Activated T-cell treated with anti-CD3 and anti-CD28 coated beads, Interleukin-2, amount 50 U/mL, for 72 hours (primary cell): ENCODE results near the gene GRP. TPM values are rescaled to one million over a fixed set of nuclear protein-coding genes. Genes with fewer than 3 reads are reported as not detected.

Experiments
- ATAC-seq, 2 donors: fragments of 150-1000 bp; cut with Tn5 transposase; replicated peaks in 1 of 2; 2 replicates each; pipeline ENCODE4 v1.10.0; 2021; ENCODE audit warnings: moderate library complexity in 2 of 2, mild to moderate bottlenecking in 1 of 2
- DNase-seq, 2 donors: peaks; one replicate each; pipeline ENCODE4 v3.0.0; 2021 to 2022; ENCODE audit warnings: mixed read lengths in 1 of 2
- H3K27ac Mint-ChIP-seq: one replicate; pipeline ENCODE4 v1.8.0; 2022; ENCODE audit warnings: mild to moderate bottlenecking, moderate library complexity, mixed read lengths
- H3K27me3 Mint-ChIP-seq: one replicate; pipeline ENCODE4 v1.8.0; 2022; ENCODE audit warnings: low read depth, mixed read lengths
- H3K36me3 Mint-ChIP-seq, 2 donors: one replicate each; pipeline ENCODE4 v1.8.0; 2022; ENCODE audit warnings: mixed read lengths in 2 of 2, mild to moderate bottlenecking in 1 of 2; ENCODE audit not compliant: insufficient read depth in 2 of 2
- H3K4me1 Mint-ChIP-seq: one replicate; pipeline ENCODE4 v1.8.0; 2022; ENCODE audit warnings: low read depth, mixed read lengths
- H3K4me3 Mint-ChIP-seq, 2 donors: one replicate each; pipeline ENCODE4 v1.8.0; 2022; ENCODE audit warnings: mild to moderate bottlenecking in 2 of 2, mixed read lengths in 2 of 2, moderate library complexity in 2 of 2
- H3K9me3 Mint-ChIP-seq, 2 donors: one replicate each; pipeline ENCODE4 v1.8.0; 2022; ENCODE audit warnings: mixed read lengths in 2 of 2
- total RNA-seq, 2 donors: library from RNA; stranded (reverse); gene quantifications; one replicate each; pipeline ENCODE4 v1.2.3, GENCODE V29; 2022

The GRP gene
- total RNA-seq, 2 donors from 2014 or later = not detected

- H3K27me3 Mint-ChIP-seq = peaks cover 80% of the 10 kb centered on the region
- no peaks in the 10 kb centered on the region for H3K36me3 Mint-ChIP-seq
- peak overlapping the region; percentile 76 to 82 for H3K4me3 Mint-ChIP-seq
- ATAC-seq (peak; percentile 62 to 77), DNase-seq (peak; percentile 58 to 62)
- H3K27ac Mint-ChIP-seq = no peak overlapping the region
- H3K4me1 Mint-ChIP-seq = peaks cover 51% of the 10 kb centered on the region
- H3K9me3 Mint-ChIP-seq = no peaks in the 10 kb centered on the region
Measured at GRCh38 chr18:59265246-59265973, 45.5 kb downstream of the GRP start.

- no peaks in the 10 kb centered on the region for H3K9me3 Mint-ChIP-seq
- H3K4me3 Mint-ChIP-seq = peak overlapping the region; percentile 76 to 82
- no peak for DNase-seq
- H3K36me3 Mint-ChIP-seq = no peaks in the 10 kb centered on the region
- H3K4me1 Mint-ChIP-seq = peaks cover 51% of the 10 kb centered on the region
- peaks cover 80% of the 10 kb centered on the region for H3K27me3 Mint-ChIP-seq
- no peak for ATAC-seq
- no peak overlapping the region for H3K27ac Mint-ChIP-seq
Measured at GRCh38 chr18:59265974-59266369, 46.0 kb downstream of the GRP start.

DNA sequence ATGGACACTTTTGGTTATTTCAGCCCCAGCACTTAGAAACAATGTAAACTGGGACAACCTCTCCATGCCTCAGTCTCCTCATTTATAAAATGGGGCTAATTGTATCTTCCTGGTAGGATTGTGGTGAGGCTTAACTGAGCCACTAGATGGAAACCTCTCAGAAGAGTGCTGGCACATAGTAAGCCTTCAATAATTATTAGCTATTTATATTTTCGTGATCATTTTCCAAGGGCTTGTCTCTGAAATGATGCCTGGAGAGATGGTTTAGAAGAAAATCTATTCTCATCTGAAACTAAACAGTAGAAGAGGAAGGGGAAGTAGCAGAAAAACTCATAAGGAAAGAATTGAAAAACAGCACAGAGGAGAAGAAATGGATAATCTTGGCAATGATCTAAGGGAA is 46.5 kb downstream of the GRP start:
- Mint-ChIP-seq H3K9me3 (no peaks in the 10 kb centered on the region), H3K4me3 (peak overlapping the region; percentile 76 to 82), H3K27me3 (peaks cover 82% of the 10 kb centered on the region), H3K4me1 (peaks cover 51% of the 10 kb centered on the region), H3K36me3 (no peaks in the 10 kb centered on the region), H3K27ac (no peak overlapping the region)
- ATAC-seq (no peak), DNase-seq (no peak)

DNA sequence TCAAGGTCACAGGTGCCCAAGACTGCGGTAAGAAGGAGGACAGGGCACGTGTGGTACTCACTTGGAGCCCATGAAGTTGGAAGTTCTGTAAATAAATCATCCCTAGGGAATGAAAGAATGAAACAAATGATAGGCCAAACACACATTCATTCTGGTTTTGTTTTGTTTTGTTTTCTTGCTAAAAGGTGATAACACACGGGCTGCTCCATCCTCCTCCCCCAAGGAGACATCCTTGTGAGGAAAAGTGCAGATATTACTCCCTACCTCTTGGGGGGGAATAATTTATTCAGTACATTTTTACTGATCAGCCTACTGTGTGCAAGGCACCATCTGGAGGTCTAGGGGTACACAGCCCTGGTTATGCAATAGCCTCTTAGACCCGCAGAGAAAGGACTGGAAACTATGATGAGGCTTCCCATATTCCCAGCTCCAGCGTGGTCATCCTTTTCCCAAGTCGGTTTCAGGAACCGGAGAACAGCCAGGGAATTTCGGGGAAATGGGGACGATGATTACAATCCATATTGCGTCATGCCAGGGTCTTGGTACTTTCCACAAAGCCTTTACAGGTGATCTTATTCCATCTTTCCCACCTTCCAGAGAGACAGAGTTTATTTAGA is 47.0 kb downstream of the GRP start:
- H3K27me3 Mint-ChIP-seq = peaks cover 85% of the 10 kb centered on the region
- H3K4me1 Mint-ChIP-seq = peaks cover 56% of the 10 kb centered on the region
- no peaks in the 10 kb centered on the region for H3K36me3 Mint-ChIP-seq
- no peak overlapping the region for H3K27ac Mint-ChIP-seq
- DNase-seq (no peak), ATAC-seq (no peak)
- H3K9me3 Mint-ChIP-seq = no peaks in the 10 kb centered on the region
- no peak overlapping the region for H3K4me3 Mint-ChIP-seq

DNA sequence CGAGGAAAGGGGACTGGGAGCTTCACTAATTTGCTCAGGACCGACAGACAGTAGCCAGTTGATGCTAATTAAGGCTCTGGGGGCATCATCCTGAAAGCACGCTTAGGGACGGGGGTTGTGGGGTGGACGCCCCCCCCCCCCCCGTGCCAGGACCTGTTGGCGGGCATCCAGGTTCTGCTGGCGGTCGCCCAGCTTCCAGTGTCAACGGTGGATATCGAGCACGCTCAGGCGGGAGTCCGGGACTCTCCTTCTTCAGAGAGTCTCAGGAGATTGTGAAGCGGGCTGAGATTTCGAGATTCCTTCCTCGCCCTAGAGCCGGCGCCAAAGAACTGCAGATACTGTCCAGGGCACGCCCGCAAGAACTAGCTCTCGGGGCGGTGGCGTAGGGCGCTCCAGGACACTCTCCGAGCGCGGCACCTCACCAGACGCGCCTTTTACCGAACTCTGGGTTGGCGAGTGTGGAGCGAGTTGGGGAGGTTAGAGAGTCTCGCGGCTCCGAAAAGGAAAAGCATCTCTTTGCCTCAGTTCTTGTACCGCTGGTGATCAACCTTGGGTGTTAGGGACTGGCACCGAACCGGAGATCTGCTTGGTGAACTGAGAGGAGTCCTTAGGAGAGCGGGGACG is 47.7 kb downstream of the GRP start:
- no peak overlapping the region for H3K27ac Mint-ChIP-seq
- no peaks in the 10 kb centered on the region for H3K36me3 Mint-ChIP-seq
- no peak for DNase-seq
- peaks cover 81% of the 10 kb centered on the region for H3K27me3 Mint-ChIP-seq
- peak overlapping the region; percentile 61 to 72 for H3K4me3 Mint-ChIP-seq
- H3K4me1 Mint-ChIP-seq = peaks cover 58% of the 10 kb centered on the region
- no peaks in the 10 kb centered on the region for H3K9me3 Mint-ChIP-seq
- ATAC-seq = no peak

- no peaks in the 10 kb centered on the region for H3K36me3 Mint-ChIP-seq
- peak overlapping the region; percentile 61 to 72 for H3K4me3 Mint-ChIP-seq
- peaks cover 75% of the 10 kb centered on the region for H3K27me3 Mint-ChIP-seq
- peaks cover 58% of the 10 kb centered on the region for H3K4me1 Mint-ChIP-seq
- DNase-seq = no peak
- no peak overlapping the region for H3K27ac Mint-ChIP-seq
- no peak for ATAC-seq
- no peaks in the 10 kb centered on the region for H3K9me3 Mint-ChIP-seq
Measured at GRCh38 chr18:59268127-59268720, 48.3 kb downstream of the GRP start.

DNA sequence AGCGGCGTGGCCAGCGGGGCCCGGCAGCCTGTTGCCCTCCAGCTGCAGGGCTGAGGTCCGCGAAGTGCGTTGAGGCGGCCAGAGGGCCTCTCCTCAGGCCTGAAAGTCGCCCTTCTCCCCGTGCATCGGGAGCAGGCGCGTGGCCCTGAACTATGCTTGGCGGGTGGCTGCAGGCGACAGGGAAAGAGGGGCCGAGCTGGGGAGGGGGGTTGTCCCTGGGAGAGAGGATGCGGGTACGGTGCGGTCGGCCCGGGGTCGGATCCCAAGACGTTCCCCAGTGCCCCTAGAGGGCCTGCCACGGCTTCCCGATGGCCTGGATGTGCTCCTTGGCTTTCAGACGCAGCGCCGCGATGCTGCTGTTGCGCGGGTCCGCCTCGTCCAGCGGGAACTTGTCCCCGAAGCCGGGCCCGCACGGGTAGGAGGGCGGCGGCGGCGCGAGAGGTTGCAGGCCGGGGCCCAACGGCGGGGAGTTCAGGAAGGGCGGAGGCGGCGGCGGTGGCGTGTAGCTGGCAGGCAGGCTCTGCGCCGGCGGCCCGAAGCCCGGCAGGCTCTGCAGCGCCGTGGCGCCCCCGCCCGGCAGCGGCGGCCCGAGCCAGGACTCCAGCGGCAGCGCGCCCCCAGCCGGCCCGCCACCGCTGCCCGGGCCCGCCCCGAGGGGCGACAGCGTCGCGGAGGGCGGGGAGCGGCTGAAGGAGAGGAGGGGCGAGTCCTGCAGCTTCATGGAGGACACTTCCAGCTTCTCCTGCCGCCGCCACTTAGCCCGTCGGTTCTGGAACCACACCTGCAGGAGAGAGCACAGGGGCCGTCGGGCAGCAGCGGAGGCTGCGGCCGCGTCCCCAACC is 49.0 kb downstream of the GRP start:
- DNase-seq (peak; percentile 78 to 80), ATAC-seq (peak; percentile 75 to 81)
- no peaks in the 10 kb centered on the region for H3K9me3 Mint-ChIP-seq
- peak overlapping the region; percentile 61 to 77 for H3K4me3 Mint-ChIP-seq
- no peak overlapping the region for H3K27ac Mint-ChIP-seq
- peaks cover 61% of the 10 kb centered on the region for H3K4me1 Mint-ChIP-seq
- H3K36me3 Mint-ChIP-seq = no peaks in the 10 kb centered on the region
- peaks cover 74% of the 10 kb centered on the region for H3K27me3 Mint-ChIP-seq

- H3K36me3 Mint-ChIP-seq = no peaks in the 10 kb centered on the region
- no peak for ATAC-seq
- no peak for DNase-seq
- H3K4me1 Mint-ChIP-seq = peaks cover 64% of the 10 kb centered on the region
- H3K27ac Mint-ChIP-seq = no peak overlapping the region
- H3K27me3 Mint-ChIP-seq = peaks cover 77% of the 10 kb centered on the region
- peak overlapping the region; percentile 56 to 77 for H3K4me3 Mint-ChIP-seq
- H3K9me3 Mint-ChIP-seq = no peaks in the 10 kb centered on the region
Measured at GRCh38 chr18:59269563-59270119, 49.7 kb downstream of the GRP start.

GRCh38 chr18:59270689-59271257 is 50.8 kb downstream of the GRP start:
- peaks cover 86% of the 10 kb centered on the region for H3K27me3 Mint-ChIP-seq
- H3K4me3 Mint-ChIP-seq = peak overlapping the region in 1 of 2 donors; percentile 19
- DNase-seq (no peak), ATAC-seq (no peak)
- H3K36me3 Mint-ChIP-seq = no peaks in the 10 kb centered on the region
- H3K4me1 Mint-ChIP-seq = peaks cover 59% of the 10 kb centered on the region
- H3K27ac Mint-ChIP-seq = no peak overlapping the region
- no peaks in the 10 kb centered on the region for H3K9me3 Mint-ChIP-seq

- no peak for DNase-seq
- peak in 1 of 2 donors; percentile 4 for ATAC-seq
- Mint-ChIP-seq H3K4me3 (peak overlapping the region; percentile 50 to 51), H3K27ac (no peak overlapping the region), H3K27me3 (peaks cover 86% of the 10 kb centered on the region), H3K9me3 (no peaks in the 10 kb centered on the region), H3K4me1 (peaks cover 51% of the 10 kb centered on the region), H3K36me3 (no peaks in the 10 kb centered on the region)
Measured at GRCh38 chr18:59271606-59272220, 51.8 kb downstream of the GRP start.

GRCh38 chr18:59272221-59272888 is 52.4 kb downstream of the GRP start:
- Mint-ChIP-seq H3K27ac (no peak overlapping the region), H3K9me3 (no peaks in the 10 kb centered on the region), H3K4me1 (peaks cover 45% of the 10 kb centered on the region), H3K36me3 (no peaks in the 10 kb centered on the region), H3K4me3 (peak overlapping the region; percentile 50 to 51), H3K27me3 (peaks cover 83% of the 10 kb centered on the region)
- ATAC-seq (no peak), DNase-seq (peak in 1 of 2 donors; percentile 30)
